ENCODE data around the gene SERTAD4.

SERTAD4 gene

DNA sequence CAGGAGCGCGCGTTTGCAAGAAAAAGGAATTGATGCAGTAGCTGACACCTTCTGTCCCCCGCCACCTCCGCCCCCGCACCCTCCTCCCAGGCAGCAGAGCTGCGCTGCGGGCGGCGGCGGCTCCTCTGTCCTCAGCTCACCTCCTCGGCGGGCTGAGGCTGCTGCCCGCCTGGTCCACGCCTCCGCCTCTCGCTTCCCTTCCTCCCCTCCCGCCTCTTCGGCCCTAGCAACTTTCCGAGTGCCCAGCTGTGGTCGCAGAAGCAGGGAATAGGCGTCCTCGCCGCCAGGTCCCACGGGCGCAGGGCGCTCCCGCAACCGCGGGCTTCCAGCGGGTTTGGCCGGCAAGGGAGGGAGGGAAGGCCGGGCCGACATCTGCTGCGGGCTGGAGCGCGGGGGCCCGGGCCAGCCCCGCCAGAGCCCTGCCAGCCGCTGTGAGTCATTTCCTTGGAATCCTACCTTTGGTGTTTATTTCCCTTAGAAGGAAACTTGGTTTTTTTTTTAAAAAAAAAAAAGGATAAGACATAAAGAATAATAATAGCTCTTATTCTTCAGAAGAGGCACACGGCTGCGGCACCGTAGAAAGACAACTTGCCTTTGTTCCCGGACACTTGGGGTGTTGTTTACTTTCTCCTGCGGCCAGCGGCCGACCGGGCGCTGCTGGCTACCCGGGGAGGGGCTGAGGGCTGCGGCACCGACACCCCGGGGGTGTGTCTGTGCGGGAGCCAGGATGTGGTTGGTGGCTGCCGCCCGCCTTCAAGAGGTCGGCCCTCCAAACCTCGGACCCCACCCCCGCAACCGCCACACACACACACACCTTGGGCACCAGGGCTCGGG lies 1.1 kb downstream of the SERTAD4 start:
- H3K27me3 ChIP-seq (ENCODE audit: insufficient read depth, low read length) = peaks cover 61% of the 10 kb centered on the region
- WGBS = under 1% methylated on average over 61 of the region's 61 CpGs
- peak overlapping the region; percentile 70 for H3K9ac ChIP-seq (ENCODE audit: low read depth, low read length)
- no peaks in the 10 kb centered on the region for H3K9me3 ChIP-seq (ENCODE audit: insufficient read depth, low read depth, low read length)
- peaks cover 37% of the 10 kb centered on the region for H3K4me1 ChIP-seq (ENCODE audit: insufficient read depth, low read length)
- peak overlapping the region; percentile 75 for H3K4me3 ChIP-seq (ENCODE audit: low read length)
- H3K27ac ChIP-seq (ENCODE audit: low read depth, low read length) = peak overlapping the region; percentile 31; the same call in 1 of the 2 replicates
- no peaks in the 10 kb centered on the region; the same call in 1 of the 2 replicates for H3K36me3 ChIP-seq (ENCODE audit: insufficient read depth, low read length)

DNA sequence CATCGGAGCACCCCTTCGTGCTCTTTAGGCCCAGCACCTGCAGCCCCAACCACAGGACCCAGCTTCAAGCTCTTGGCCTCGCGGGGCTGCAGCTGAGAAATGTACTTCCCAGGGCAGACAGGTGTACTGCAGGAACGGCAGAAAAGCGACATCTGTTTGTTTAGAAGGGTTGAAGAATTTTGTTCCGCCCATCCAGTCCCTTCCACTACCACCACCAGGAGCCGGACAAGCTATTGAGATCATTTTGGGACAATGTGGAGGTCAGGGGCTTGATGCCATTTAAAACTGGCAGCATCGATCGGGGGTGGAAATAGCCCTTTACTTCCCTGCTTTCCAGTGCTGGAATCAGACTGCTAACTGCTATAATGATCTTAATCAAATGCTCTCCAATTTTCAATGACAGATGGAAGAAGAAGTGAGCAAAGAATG lies 1.7 kb downstream of the SERTAD4 start:
- no peaks in the 10 kb centered on the region for H3K9me3 ChIP-seq (ENCODE audit: insufficient read depth, low read depth, low read length)
- WGBS = 31% methylated on average over 7 of the region's 10 CpGs
- peaks cover 58% of the 10 kb centered on the region for H3K27me3 ChIP-seq (ENCODE audit: insufficient read depth, low read length)
- no peak overlapping the region for H3K27ac ChIP-seq (ENCODE audit: low read depth, low read length)
- peaks cover 37% of the 10 kb centered on the region for H3K4me1 ChIP-seq (ENCODE audit: insufficient read depth, low read length)
- H3K9ac ChIP-seq (ENCODE audit: low read depth, low read length) = peak overlapping the region; percentile 70; the same call in 1 of the 2 replicates
- peak overlapping the region; percentile 75 for H3K4me3 ChIP-seq (ENCODE audit: low read length)
- peaks cover 3% of the 10 kb centered on the region; the same call in 1 of the 2 replicates for H3K36me3 ChIP-seq (ENCODE audit: insufficient read depth, low read length)

- Histone ChIP-seq H3K9ac (ENCODE audit: low read depth, low read length) (no peak overlapping the region), H3K4me3 (ENCODE audit: low read length) (no peak overlapping the region), H3K36me3 (ENCODE audit: insufficient read depth, low read length) (peaks cover 3% of the 10 kb centered on the region; the same call in 1 of the 2 replicates), H3K9me3 (ENCODE audit: insufficient read depth, low read depth, low read length) (no peaks in the 10 kb centered on the region), H3K27ac (ENCODE audit: low read depth, low read length) (no peak overlapping the region), H3K27me3 (ENCODE audit: insufficient read depth, low read length) (peaks cover 53% of the 10 kb centered on the region), H3K4me1 (ENCODE audit: insufficient read depth, low read length) (peaks cover 40% of the 10 kb centered on the region)
- 100% methylated on average over 3 of the region's 3 CpGs for WGBS
Observed at GRCh38 chr1:210235363-210236053, 2.9 kb downstream of the SERTAD4 start.

DNA sequence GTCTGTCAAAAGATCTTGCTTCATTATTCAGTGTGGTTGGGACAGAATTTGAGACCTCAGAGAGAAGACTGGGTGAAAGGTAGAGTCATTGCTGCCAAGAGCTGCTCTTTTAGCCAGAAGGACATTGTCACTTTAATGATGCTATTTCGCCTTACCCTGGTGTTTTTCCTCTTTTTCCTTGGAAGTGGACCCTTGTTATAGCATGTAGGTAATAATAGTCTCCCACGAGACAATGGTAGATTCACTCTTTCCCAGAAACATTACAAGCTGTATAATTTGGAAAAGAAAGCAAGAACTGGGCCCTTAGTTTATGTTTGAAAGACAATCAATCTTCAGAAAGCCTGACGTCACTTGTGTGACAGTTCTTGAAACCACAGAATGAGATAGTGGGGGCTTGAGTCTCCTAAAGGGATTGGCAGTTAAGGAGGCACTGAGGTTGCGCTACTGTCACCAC lies 3.8 kb downstream of the SERTAD4 start:
- no peak overlapping the region for H3K27ac ChIP-seq (ENCODE audit: low read depth, low read length)
- WGBS = 86% methylated on average over 3 of the region's 4 CpGs

GRCh38 chr1:210236840-210237409 lies 4.3 kb downstream of the SERTAD4 start:
- H3K27me3 ChIP-seq (ENCODE audit: insufficient read depth, low read length) = peaks cover 39% of the 10 kb centered on the region
- H3K9ac ChIP-seq (ENCODE audit: low read depth, low read length) = no peak overlapping the region
- no peaks in the 10 kb centered on the region for H3K9me3 ChIP-seq (ENCODE audit: insufficient read depth, low read depth, low read length)
- H3K4me3 ChIP-seq (ENCODE audit: low read length) = no peak overlapping the region
- peaks cover 3% of the 10 kb centered on the region; the same call in 1 of the 2 replicates for H3K36me3 ChIP-seq (ENCODE audit: insufficient read depth, low read length)
- H3K27ac ChIP-seq (ENCODE audit: low read depth, low read length) = no peak overlapping the region
- 72% methylated on average over 10 of the region's 10 CpGs for WGBS
- peaks cover 34% of the 10 kb centered on the region for H3K4me1 ChIP-seq (ENCODE audit: insufficient read depth, low read length)

More for the DNA sequence above, 3.8 kb downstream of the SERTAD4 start:
- H3K9me3 ChIP-seq (ENCODE audit: insufficient read depth, low read depth, low read length) = no peaks in the 10 kb centered on the region
- no peak overlapping the region for H3K4me3 ChIP-seq (ENCODE audit: low read length)
- H3K4me1 ChIP-seq (ENCODE audit: insufficient read depth, low read length) = peaks cover 39% of the 10 kb centered on the region
- H3K36me3 ChIP-seq (ENCODE audit: insufficient read depth, low read length) = peaks cover 3% of the 10 kb centered on the region; the same call in 1 of the 2 replicates
- no peak overlapping the region for H3K9ac ChIP-seq (ENCODE audit: low read depth, low read length)
- peaks cover 44% of the 10 kb centered on the region for H3K27me3 ChIP-seq (ENCODE audit: insufficient read depth, low read length)

DNA sequence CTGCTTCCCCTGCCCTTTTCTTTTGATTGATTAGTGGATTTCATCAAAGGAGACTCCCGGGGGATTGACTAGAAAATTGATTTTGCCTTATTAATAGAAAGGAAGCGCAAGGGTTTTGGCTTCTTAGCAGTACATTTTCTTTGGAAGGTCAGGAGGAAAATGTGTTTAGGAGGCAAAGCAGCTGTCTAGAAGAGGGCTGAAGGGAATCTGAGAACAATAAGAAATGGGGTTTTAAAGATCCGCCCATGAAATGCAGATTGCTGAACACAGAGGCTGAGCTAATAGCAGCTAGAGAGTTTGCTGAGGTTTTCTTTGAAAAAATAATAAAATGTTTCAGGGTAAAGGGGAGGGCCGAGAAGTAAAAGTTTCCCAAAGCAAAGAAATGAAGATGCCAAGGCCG lies 4.9 kb downstream of the SERTAD4 start:
- Histone ChIP-seq H3K36me3 (ENCODE audit: insufficient read depth, low read length) (peaks cover 5% of the 10 kb centered on the region; the same call in 1 of the 2 replicates), H3K4me1 (ENCODE audit: insufficient read depth, low read length) (peaks cover 34% of the 10 kb centered on the region), H3K27ac (ENCODE audit: low read depth, low read length) (no peak overlapping the region), H3K9me3 (ENCODE audit: insufficient read depth, low read depth, low read length) (no peaks in the 10 kb centered on the region), H3K4me3 (ENCODE audit: low read length) (no peak overlapping the region), H3K9ac (ENCODE audit: low read depth, low read length) (no peak overlapping the region), H3K27me3 (ENCODE audit: insufficient read depth, low read length) (peaks cover 35% of the 10 kb centered on the region)
- WGBS = 79% methylated on average over 5 of the region's 5 CpGs

DNA sequence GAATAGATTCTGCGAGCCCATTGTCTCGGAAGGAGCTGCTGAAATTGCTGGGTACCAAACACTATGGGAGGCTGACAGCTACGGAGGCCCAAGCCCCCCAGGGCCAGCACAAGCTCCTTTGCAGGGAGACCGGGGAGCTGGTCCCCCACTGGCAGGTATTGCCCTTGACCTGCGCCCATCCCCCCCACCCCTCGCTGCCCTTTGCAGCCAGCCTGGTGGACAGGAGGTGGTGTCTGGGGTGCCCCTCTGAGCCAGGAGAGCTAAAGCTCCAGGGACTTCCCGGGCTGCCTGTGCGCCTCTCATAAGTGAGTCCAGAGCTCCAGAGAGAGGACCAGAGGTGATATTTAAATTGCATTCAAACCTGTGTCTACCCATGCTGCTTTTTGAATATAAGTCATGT lies 5.4 kb downstream of the SERTAD4 start:
- Histone ChIP-seq H3K9ac (ENCODE audit: low read depth, low read length) (no peak overlapping the region), H3K27me3 (ENCODE audit: insufficient read depth, low read length) (peaks cover 34% of the 10 kb centered on the region), H3K9me3 (ENCODE audit: insufficient read depth, low read depth, low read length) (no peaks in the 10 kb centered on the region), H3K27ac (ENCODE audit: low read depth, low read length) (no peak overlapping the region), H3K4me1 (ENCODE audit: insufficient read depth, low read length) (peaks cover 34% of the 10 kb centered on the region), H3K36me3 (ENCODE audit: insufficient read depth, low read length) (peaks cover 5% of the 10 kb centered on the region; the same call in 1 of the 2 replicates), H3K4me3 (ENCODE audit: low read length) (no peak overlapping the region)
- whole genome bisulfite sequencing = 82% methylated on average over 8 of the region's 8 CpGs

- Histone ChIP-seq H3K9me3 (ENCODE audit: insufficient read depth, low read depth, low read length) (no peaks in the 10 kb centered on the region), H3K9ac (ENCODE audit: low read depth, low read length) (no peak overlapping the region), H3K27ac (ENCODE audit: low read depth, low read length) (no peak overlapping the region), H3K4me3 (ENCODE audit: low read length) (no peak overlapping the region), H3K27me3 (ENCODE audit: insufficient read depth, low read length) (peaks cover 18% of the 10 kb centered on the region), H3K4me1 (ENCODE audit: insufficient read depth, low read length) (peaks cover 30% of the 10 kb centered on the region), H3K36me3 (ENCODE audit: insufficient read depth, low read length) (peaks cover 5% of the 10 kb centered on the region; the same call in 1 of the 2 replicates)
- 85% methylated on average over 6 of the region's 7 CpGs for WGBS
Observed at GRCh38 chr1:210239349-210240111, 6.9 kb downstream of the SERTAD4 start.

DNA sequence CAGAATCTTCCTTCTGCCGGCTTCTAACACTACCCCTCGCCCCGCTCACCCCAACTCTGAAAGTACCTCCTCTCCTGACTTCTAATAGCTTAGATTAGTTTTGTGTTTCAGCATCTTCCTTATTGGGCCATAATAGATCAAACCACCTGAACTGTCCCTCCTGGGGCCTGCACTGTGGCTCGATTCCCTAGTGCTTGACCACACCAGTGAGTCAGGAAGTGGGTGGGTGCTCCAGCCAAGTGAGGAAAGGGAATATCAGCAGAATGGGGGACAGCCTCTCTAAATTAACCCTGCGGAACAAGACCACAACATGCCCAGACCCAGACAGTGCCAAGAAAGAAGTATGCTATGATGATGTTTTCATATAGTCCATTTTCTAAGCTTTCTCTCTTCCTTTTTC lies 8.5 kb downstream of the SERTAD4 start:
- Histone ChIP-seq H3K27me3 (ENCODE audit: insufficient read depth, low read length) (peaks cover 5% of the 10 kb centered on the region), H3K4me3 (ENCODE audit: low read length) (no peak overlapping the region), H3K9ac (ENCODE audit: low read depth, low read length) (no peak overlapping the region), H3K27ac (ENCODE audit: low read depth, low read length) (no peak overlapping the region), H3K9me3 (ENCODE audit: insufficient read depth, low read depth, low read length) (no peaks in the 10 kb centered on the region), H3K4me1 (ENCODE audit: insufficient read depth, low read length) (peaks cover 23% of the 10 kb centered on the region; the same call in 1 of the 2 replicates), H3K36me3 (ENCODE audit: insufficient read depth, low read length) (peaks cover 5% of the 10 kb centered on the region; the same call in 1 of the 2 replicates)
- WGBS = 95% methylated on average over 4 of the region's 5 CpGs

- Histone ChIP-seq H3K27ac (ENCODE audit: low read depth, low read length) (no peak overlapping the region), H3K36me3 (ENCODE audit: insufficient read depth, low read length) (peaks cover 2% of the 10 kb centered on the region; the same call in 1 of the 2 replicates), H3K9me3 (ENCODE audit: insufficient read depth, low read depth, low read length) (no peaks in the 10 kb centered on the region), H3K27me3 (ENCODE audit: insufficient read depth, low read length) (no peaks in the 10 kb centered on the region), H3K9ac (ENCODE audit: low read depth, low read length) (no peak overlapping the region), H3K4me1 (ENCODE audit: insufficient read depth, low read length) (peaks cover 7% of the 10 kb centered on the region; the same call in 1 of the 2 replicates), H3K4me3 (ENCODE audit: low read length) (no peak overlapping the region)
- 97% methylated on average over 3 of the region's 6 CpGs for WGBS
Observed at GRCh38 chr1:210244746-210245367, 12.3 kb downstream of the SERTAD4 start.
